Hematopoietic multipotent progenitor cell treated with erythropoietin and hydrocortisone succinate and interleukin-3 and kit ligand, for 15 days (in vitro differentiated cells): ENCODE data around the gene TTC12.

Experiments used
- DNase-seq: peaks from one replicate; pipeline ENCODE4 v3.0.0-alpha.2; 2015; ENCODE audit warnings: low spot score

TTC12 gene

GRCh38 chr11:113331441-113331840 lies 17.1 kb downstream of the TTC12 start:
- DNase-seq, result no peak

GRCh38 chr11:113332023-113332422 lies 17.6 kb downstream of the TTC12 start:
- no peak for DNase-seq

GRCh38 chr11:113332638-113333329 lies 18.4 kb downstream of the TTC12 start:
- no peak for DNase-seq

- DNase-seq, result no peak
Observed at GRCh38 chr11:113334183-113334582, 19.8 kb downstream of the TTC12 start.

DNA sequence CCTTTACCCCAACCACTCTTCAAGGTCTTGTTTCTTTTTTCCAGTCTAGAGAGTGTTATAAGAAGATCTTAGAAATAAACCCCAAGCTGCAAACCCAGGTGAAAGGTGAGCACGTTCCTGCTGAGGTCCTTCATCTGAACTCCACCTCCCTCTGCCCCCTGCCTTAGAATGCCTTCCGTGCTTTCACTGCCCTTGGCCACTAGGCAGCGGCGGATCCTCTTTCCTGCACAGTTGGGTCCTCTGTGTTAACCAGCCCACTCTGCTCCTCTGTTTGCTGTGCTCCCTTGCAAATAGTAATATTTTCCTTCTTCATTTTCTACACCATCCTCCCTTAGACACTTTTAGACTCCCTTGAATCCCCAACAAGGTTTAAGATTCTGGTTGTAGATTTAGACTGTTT lies 24.3 kb downstream of the TTC12 start:
- DNase-seq, result no peak

DNA sequence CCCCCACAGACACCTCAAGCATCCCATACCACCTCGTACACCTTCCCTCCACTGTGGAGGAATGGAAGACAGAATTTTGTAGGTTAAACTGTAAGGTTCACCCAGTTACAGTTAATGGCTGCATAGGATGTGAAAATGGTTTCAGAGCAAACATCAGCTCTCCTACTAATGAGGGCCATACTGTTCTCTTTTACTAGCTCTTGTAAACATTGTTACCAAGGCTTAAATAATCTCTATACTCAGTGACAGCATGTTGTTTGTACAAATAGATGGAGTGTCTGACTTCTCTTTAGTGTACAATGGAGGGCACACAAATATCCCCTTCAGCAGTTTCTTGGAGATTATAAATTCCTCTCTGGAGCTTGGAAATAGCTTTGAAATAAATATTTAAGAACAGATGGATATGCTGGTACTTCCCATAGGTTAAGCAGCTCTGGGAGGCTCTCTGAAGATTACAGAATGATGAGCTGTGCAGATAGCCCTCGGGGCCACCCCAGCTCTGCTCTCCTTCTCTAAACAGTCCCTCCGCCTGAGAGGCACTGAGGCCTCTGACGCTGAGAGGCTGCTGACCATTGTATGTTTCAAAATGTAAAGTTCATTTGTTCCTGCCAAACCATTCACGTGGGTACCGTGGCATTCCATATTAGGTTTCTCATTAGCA lies 25.7 kb downstream of the TTC12 start:
- DNase-seq, result no peak

DNA sequence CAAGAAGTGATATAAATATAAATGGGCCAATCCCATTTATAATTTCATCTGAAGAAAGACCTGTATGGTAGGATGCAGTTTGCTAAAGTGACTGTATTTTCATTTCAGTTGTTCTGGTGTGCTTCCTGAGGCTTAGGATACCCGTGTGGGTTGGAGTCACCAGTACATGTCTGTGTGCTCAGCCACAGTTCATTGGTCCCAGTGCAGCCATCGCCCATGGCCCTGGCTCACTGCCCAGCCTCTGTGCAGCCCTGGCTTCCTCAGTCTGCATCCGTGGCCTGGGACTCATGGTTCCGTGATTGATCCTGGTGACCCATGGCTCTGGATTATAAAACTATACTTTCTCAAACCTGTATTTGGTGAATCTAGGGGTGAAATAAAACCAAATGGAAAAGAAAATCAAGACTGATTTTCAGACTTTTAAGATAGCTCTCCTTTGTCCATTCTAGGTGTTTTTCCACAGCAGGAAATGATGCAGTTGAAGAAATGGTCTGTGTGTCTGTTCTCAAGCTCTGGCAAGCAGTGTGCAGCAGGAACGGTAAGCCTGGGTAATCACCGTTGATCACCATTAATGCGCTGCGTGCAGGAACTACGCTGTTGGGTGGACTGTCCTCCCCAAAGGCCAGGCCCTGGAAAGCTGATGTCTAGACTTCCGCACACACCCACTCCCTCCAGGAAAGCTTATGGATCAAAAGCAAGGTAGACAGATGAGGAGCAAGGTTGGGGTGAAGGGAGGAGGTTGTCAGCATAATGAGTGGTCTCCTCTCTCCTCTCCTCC lies 27.2 kb downstream of the TTC12 start:
- no peak for DNase-seq

DNA sequence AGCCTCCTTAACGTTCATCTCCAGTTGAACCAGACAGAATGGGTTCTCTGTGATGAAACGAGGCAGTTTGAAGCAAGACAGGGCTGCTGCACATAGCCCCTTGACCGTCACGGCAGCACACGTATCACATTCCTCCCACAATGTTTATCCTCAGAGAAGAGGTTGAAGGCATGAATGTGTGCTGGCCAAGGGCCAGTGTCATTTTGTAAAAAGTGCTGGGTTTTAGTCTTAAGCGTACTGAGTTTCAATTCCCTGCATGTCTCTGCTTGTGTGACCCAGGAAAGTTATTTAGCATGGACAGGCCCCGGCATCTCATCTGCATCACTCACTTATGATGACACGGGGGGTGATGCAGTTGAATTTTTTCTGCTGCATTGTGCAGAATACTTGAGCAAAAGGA lies 31.6 kb downstream of the TTC12 start:
- DNase-seq, result no peak

- DNase-seq, result no peak
Observed at GRCh38 chr11:113349528-113349927, 35.1 kb downstream of the TTC12 start.

- no peak for DNase-seq
Observed at GRCh38 chr11:113350336-113351067, 36.1 kb downstream of the TTC12 start.

DNA sequence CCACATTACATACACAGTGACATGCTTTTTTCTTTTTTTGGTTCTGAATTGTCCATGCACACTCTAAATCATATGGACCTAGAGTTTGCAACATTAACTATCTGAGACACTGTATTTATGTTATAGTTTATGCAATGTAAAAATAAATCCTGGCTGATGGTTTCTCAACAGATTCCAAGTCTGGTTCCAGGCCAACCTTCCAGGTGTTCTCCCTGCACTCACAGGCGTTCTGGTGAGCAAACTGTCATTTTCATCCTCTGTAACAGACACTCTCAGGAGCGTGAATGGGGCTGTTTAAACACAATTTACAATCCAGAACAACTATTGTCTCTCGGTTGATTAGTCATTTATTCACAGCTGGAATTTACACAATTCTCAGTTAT lies 36.7 kb downstream of the TTC12 start:
- no peak for DNase-seq

DNA sequence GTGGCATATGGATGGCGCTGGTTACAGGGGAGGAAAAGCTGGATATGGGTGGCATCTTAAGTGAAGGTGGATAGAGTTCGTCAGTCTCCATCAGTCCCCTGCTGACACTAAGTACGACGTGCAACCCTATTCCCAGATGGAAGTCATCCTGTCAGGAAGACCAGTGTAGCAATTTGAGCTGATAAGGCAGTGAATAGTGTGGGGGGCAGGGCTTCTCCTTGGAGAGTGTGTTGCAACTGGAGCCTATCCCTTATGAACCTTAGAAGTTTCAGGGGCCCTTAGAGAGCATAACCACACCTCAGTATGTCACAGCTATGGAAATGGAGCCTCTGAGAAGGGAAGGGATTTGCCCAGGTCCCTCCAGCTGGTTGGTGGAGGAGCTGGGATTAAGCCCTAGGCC lies 37.1 kb downstream of the TTC12 start:
- no peak for DNase-seq

GRCh38 chr11:113356203-113356602 lies 41.8 kb downstream of the TTC12 start:
- no peak for DNase-seq

DNA sequence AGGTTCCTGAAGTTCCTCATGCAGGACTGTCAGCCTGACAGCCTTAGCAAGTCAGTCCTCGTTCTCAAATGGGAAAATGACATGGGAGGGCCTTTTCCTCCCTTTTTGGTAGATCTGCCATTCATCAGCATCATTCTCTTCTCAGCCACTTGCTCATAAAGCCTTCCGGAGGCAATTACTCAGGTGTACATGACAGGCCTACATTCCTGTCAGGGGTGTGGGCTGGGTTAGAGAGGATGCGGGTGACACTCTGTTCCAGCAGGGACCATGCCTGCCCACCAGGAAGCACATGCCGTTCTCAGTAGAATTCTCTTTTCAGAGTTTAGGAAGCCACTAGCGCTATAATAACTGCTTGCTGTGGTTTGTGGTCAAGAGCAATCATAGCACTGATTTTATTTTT lies 49.0 kb downstream of the TTC12 start:
- DNase-seq, result no peak

- DNase-seq, result no peak
Observed at GRCh38 chr11:113363996-113364641, 49.7 kb downstream of the TTC12 start.

- DNase-seq, result no peak
Observed at GRCh38 chr11:113365895-113366294, 51.5 kb downstream of the TTC12 start.

- no peak for DNase-seq
Observed at GRCh38 chr11:113369411-113369810, 55.0 kb downstream of the TTC12 start.

DNA sequence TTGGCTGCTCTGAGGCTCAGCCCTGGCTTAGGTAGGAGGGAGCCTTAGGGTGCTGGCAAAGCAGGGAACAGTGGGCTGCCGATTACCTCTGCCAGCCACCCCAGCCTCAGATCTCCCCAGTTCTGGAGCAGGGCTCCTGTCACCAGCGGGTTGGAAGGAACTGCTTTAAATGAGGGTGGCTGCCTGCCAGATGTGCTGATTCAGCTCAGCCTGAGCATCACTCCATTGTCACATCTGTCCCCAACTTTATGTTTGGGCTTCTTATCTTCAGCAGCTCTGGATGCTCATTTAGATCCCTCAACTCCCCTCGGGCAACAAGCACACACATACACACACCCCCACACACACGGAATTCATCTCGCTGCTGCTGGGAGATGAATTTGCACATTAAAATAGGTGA lies 56.3 kb downstream of the TTC12 start:
- no peak for DNase-seq

DNA sequence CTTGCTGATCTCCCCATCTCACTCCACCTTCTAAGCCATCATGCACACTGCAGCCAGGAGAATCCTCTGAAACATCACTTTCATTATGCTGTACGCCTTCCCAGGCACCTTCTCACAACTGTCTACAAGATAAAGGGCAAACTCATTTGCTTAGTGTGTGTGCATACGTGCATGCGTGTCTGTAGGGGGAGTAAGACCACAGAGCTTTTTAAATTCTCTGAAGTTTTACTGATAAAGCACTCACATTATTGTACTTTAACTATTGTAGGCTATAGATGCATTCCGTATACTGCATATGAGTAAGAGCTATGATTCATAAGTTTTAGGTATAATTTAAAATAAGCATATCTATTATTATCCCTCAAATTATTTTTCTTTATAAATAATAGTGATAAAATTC lies 57.9 kb downstream of the TTC12 start:
- DNase-seq, result no peak

DNA sequence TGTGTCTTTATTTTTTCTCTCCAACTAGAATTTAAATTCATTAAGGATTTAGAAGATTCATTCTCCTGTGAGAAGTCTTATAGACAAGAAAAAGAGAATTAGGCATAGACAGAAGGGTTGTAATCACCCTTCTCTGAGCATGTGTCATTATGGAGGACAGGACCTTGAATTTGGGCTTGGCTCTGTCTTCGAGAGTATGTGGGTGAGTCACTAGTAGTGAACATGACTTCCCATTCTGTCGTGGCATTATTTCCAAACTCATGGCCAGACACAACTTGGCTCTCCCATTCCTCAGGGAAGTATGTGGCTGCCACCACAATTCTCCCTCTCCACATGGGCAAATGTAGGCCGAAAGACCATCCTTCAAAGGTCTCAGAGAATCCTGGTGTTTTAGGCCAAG lies 58.9 kb downstream of the TTC12 start:
- DNase-seq, result no peak

GRCh38 chr11:113373981-113374560 lies 59.7 kb downstream of the TTC12 start:
- DNase-seq, result no peak

DNA sequence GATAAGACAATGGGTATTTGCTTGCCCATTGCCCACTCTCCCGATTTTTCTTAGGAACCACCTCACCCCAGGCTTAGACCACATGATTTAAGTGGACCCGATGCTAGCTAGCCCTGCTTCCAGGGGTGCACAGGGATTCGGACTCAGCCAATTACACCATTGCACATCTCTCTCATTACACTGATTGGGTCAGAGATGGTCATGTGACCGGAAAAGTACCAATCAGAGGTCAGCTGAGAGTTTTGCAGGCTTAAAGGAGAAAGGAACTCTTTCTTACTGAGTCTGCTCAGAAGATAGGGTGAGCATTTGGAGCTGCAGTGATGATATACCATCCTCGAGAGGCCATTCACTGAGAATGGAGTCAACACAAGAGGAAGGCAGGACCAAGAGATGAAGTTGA lies 61.0 kb downstream of the TTC12 start:
- DNase-seq, result no peak
